ENCODE results near the gene FNIP2.

- TF ChIP-seq, protein P1, sequence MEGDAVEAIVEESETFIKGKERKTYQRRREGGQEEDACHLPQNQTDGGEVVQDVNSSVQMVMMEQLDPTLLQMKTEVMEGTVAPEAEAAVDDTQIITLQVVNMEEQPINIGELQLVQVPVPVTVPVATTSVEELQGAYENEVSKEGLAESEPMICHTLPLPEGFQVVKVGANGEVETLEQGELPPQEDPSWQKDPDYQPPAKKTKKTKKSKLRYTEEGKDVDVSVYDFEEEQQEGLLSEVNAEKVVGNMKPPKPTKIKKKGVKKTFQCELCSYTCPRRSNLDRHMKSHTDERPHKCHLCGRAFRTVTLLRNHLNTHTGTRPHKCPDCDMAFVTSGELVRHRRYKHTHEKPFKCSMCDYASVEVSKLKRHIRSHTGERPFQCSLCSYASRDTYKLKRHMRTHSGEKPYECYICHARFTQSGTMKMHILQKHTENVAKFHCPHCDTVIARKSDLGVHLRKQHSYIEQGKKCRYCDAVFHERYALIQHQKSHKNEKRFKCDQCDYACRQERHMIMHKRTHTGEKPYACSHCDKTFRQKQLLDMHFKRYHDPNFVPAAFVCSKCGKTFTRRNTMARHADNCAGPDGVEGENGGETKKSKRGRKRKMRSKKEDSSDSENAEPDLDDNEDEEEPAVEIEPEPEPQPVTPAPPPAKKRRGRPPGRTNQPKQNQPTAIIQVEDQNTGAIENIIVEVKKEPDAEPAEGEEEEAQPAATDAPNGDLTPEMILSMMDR (IDR thresholded peaks at IDR 0.05), result no peak
- no peak for TF ChIP-seq ZFX (IDR thresholded peaks at IDR 0.05; ENCODE audit: borderline replicate concordance)
These were observed 30.0 kb upstream of the FNIP2 start for GRCh38 chr4:158738866-158739265.
